Measurements from ENCODE around the gene PGBD5. TPM values are rescaled to one million over a fixed set of nuclear protein-coding genes. Genes with fewer than 3 reads are reported as not detected.

Gene PGBD5
- total RNA-seq, 1 donor from 2014 or later, result 8.7 TPM

DNA sequence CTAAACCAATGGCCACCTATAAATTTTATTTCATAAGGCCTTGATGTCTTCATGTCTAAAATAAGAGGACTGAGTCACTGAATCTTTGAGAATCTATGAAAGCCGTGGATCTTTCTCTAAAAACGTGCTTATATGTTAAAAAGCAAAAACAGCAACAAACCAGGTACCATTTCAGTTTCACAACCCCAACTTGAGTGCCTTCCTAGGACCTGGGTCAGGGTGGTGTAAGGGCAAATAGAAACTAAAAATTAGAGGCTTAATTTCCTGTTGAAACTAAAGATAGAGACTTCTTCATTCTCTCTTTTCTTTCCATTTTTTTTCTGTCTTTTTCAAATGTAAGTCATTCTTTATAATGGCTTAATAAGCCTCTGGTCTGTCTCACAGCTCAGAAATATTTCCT, 27.2 kb upstream of the PGBD5 start:
- no peak overlapping the region for H3K27ac Mint-ChIP-seq
- TF ChIP-seq, protein P1, sequence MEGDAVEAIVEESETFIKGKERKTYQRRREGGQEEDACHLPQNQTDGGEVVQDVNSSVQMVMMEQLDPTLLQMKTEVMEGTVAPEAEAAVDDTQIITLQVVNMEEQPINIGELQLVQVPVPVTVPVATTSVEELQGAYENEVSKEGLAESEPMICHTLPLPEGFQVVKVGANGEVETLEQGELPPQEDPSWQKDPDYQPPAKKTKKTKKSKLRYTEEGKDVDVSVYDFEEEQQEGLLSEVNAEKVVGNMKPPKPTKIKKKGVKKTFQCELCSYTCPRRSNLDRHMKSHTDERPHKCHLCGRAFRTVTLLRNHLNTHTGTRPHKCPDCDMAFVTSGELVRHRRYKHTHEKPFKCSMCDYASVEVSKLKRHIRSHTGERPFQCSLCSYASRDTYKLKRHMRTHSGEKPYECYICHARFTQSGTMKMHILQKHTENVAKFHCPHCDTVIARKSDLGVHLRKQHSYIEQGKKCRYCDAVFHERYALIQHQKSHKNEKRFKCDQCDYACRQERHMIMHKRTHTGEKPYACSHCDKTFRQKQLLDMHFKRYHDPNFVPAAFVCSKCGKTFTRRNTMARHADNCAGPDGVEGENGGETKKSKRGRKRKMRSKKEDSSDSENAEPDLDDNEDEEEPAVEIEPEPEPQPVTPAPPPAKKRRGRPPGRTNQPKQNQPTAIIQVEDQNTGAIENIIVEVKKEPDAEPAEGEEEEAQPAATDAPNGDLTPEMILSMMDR (conservative IDR thresholded peaks at IDR 0.05), result no peak
- H3K27me3 Mint-ChIP-seq, result peaks cover 12% of the 10 kb centered on the region
- H3K36me3 Mint-ChIP-seq, result no peaks in the 10 kb centered on the region
- H3K4me3 Mint-ChIP-seq, result no peak overlapping the region
- no peaks in the 10 kb centered on the region for H3K9me3 Mint-ChIP-seq
- no peaks in the 10 kb centered on the region for H3K4me1 Mint-ChIP-seq (ENCODE audit: unreplicated experiment)
- DNase-seq (ENCODE audit: extremely low spot score, unreplicated experiment), result no peak

DNA sequence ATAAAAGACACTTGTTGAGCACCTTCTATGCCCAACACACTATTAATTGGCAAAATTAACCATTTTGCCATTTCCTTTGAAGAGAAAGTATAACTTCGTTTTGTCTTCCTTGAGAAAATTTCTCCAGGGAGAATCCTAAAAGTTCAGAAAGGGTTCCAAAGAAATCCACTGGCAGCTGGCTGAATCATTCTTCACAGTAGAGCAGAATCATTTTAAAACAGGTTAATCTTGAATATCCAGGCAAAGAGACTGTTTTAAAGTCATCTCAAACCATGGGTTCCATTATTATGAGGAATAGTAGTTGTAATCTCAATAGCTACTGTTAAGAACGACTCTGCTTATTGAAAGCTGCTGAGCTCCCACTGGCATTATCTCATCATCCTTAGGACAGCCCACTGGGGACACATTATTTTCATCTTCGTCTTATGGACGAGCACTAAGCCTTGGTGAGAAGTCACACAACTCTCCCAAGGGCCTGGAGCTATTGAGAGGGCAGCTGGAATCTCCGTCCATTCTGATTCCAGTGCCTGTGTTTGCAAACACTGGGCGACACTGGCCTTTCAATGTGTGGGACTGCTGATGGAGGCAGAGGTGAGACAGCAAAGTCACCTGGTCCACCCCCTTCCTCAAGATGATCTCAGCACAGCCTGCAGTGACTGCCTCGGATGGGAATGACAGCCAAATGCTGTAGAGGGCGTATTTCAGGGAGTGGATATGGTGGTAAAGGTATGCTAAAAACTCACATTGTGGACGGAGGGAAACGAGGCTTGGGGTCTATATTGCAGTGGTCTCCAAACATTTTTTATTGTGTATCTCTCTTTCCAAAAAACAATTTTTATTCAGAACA, 15.3 kb upstream of the PGBD5 start:
- H3K27me3 Mint-ChIP-seq, result peaks cover 27% of the 10 kb centered on the region
- no peak for DNase-seq (ENCODE audit: extremely low spot score, unreplicated experiment)

DNA sequence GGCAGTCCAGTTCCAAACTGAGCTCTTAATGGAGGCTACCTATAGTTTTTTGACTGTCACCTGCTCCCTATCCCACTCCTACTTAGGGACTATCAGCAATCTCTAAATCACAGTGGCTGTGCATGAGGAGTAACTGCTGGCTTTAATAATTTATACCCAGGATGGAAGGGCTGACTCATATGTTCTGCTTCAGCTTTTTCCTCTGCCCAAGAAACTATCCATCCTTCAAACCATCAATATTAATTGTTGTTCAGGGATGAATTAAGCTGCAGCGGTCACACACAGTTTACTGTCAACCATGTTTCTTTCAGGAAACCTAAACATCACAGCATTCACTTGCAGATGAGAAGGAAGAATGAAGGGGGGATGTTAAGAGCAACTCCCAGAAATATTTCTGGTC, 9.0 kb upstream of the PGBD5 start:
- DNase-seq (ENCODE audit: extremely low spot score, unreplicated experiment), result no peak
- Mint-ChIP-seq H3K27ac (no peak overlapping the region), H3K4me1 (ENCODE audit: unreplicated experiment) (no peaks in the 10 kb centered on the region), H3K9me3 (no peaks in the 10 kb centered on the region), H3K4me3 (no peak overlapping the region), H3K27me3 (peaks cover 30% of the 10 kb centered on the region), H3K36me3 (no peaks in the 10 kb centered on the region)
- TF ChIP-seq, protein P1 (conservative IDR thresholded peaks at IDR 0.05), result no peak

More for the DNA sequence above, 15.3 kb upstream of the PGBD5 start:
- Mint-ChIP-seq H3K4me3 (no peak overlapping the region), H3K27ac (no peak overlapping the region), H3K9me3 (peaks cover 8% of the 10 kb centered on the region), H3K4me1 (ENCODE audit: unreplicated experiment) (no peaks in the 10 kb centered on the region), H3K36me3 (no peaks in the 10 kb centered on the region)
- TF ChIP-seq, protein P1 (conservative IDR thresholded peaks at IDR 0.05), result no peak

DNA sequence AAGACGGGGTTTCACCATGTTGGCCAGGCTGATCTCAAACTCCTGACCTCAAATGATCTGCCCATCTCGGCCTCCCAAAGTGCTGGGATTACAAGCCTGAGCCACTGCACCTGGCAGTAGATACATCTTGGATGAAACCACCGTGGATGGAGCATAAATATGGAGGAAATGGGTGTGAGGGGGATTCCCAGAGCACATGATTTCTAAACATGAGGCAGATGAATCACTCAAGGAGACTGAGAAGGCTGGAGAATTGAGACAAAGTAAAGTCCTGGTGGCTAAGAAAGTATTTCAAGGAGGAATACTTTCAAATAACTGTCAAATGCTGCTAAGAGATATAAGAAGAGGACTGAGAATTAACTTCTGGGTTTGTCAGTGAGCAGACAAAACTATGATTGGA, 5.4 kb upstream of the PGBD5 start:
- TF ChIP-seq, protein P1 (conservative IDR thresholded peaks at IDR 0.05), result no peak
- DNase-seq (ENCODE audit: extremely low spot score, unreplicated experiment), result no peak
- Mint-ChIP-seq H3K4me1 (ENCODE audit: unreplicated experiment) (no peaks in the 10 kb centered on the region), H3K27ac (no peak overlapping the region), H3K36me3 (no peaks in the 10 kb centered on the region), H3K4me3 (no peak overlapping the region), H3K27me3 (peaks cover 25% of the 10 kb centered on the region), H3K9me3 (no peaks in the 10 kb centered on the region)

DNA sequence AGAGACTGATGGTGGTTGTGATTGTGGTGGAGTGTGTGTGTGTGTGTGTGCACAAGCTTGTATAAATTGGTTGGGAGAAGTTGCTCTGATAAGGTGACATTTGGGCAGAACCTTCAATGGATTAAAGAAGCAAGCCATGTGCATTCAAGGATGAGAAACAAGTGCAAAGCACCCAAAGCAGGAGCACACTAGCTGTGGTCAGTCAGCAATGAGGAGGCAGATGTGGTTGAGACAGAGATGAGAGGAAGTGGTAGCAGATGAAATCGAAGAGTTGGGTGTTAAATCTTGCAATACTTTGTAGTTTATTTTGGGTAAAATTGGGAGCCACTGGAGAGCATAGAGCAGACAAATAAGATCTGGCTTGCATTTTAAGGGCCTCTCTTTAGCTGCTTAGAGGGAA, 4.4 kb upstream of the PGBD5 start:
- Mint-ChIP-seq H3K27ac (no peak overlapping the region), H3K9me3 (no peaks in the 10 kb centered on the region), H3K36me3 (no peaks in the 10 kb centered on the region), H3K4me1 (ENCODE audit: unreplicated experiment) (no peaks in the 10 kb centered on the region), H3K4me3 (no peak overlapping the region), H3K27me3 (peaks cover 25% of the 10 kb centered on the region)
- TF ChIP-seq, protein P1 (conservative IDR thresholded peaks at IDR 0.05), result no peak
- DNase-seq (ENCODE audit: extremely low spot score, unreplicated experiment), result no peak

Measured in type B pancreatic cell (in vitro differentiated cells).